ENCODE data around the gene TTC32.

DNA sequence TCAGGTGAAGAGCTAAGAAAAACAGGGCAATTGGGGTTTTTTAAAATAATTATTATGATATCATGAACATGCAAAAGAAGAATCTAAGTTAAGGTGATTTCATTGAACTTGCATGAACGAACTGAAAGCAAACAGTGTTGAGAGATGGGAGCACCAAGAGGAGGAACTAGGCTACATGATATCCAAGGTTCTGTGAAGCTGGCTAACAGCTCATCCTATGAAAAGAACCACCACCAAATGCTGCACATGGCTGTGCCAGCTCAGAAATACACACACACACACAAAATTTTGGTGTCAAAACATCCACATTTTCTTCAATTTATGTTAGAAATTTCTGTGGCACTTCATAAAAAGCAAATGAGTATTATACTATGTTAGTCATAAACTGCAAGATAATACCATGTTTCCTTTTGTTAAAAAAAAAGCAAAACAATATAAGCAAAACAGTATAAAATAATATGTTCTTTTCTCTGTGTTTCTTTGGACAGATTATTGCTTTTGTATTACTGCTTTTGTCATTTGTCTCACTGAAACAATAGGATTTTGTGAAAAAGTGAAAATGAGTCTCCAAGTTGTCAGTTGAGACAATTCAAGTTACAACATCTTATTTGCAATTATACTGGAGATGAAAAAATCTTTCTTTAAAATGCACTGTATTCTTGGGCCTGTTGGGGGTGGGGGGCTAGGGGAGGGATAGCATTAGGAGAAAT lies 12.6 kb upstream of the TTC32 start:
- TF ChIP-seq POLR2A (IDR thresholded peaks at IDR 0.05) (no peak), CTCF (IDR thresholded peaks at IDR 0.05) (no peak)
